Fibroblast of mammary gland (primary cell): Measurements from ENCODE around the gene PCDH15.

Source experiments
- DNase-seq: peaks from one replicate; pipeline ENCODE4 v3.0.0-alpha.2; 2010; ENCODE audit warnings: low read depth
- H3K4me3 ChIP-seq: 2 replicates; pipeline ENCODE4 v1.5.1; 2011; ENCODE audit warnings: low read depth, mild to moderate bottlenecking, low read length, moderate library complexity; ENCODE audit not compliant: control insufficient read depth
- CTCF ChIP-seq: conservative IDR thresholded peaks from 2 replicates; pipeline ENCODE4 v1.5.1; 2011; ENCODE audit warnings: low read depth, low read length, inconsistent platforms; ENCODE audit not compliant: control insufficient read depth, insufficient read depth

The PCDH15 gene

GRCh38 chr10:54060572-54060971, 740.5 kb downstream of the PCDH15 start:
- no peak for TF ChIP-seq CTCF
- no peak for DNase-seq

GRCh38 chr10:54057357-54057756, 743.7 kb downstream of the PCDH15 start:
- no peak for DNase-seq
- TF ChIP-seq CTCF: no peak
- no peak overlapping the region for H3K4me3 ChIP-seq

More at GRCh38 chr10:54060572-54060971, 740.5 kb downstream of the PCDH15 start:
- H3K4me3 ChIP-seq: no peak overlapping the region

- H3K4me3 ChIP-seq: no peak overlapping the region
- no peak for DNase-seq
- no peak for TF ChIP-seq CTCF
Observed at GRCh38 chr10:54026340-54026739, 774.7 kb downstream of the PCDH15 start.

GRCh38 chr10:54011117-54011516, 789.9 kb downstream of the PCDH15 start:
- no peak for TF ChIP-seq CTCF
- DNase-seq: no peak

GRCh38 chr10:54010337-54010933, 790.6 kb downstream of the PCDH15 start:
- no peak overlapping the region for H3K4me3 ChIP-seq

More at GRCh38 chr10:54011117-54011516, 789.9 kb downstream of the PCDH15 start:
- H3K4me3 ChIP-seq: no peak overlapping the region

GRCh38 chr10:54009672-54010071, 791.4 kb downstream of the PCDH15 start:
- DNase-seq: no peak
- H3K4me3 ChIP-seq: no peak overlapping the region
- TF ChIP-seq CTCF: no peak

More at GRCh38 chr10:54010337-54010933, 790.6 kb downstream of the PCDH15 start:
- TF ChIP-seq CTCF: no peak
- no peak for DNase-seq

- DNase-seq: no peak
- no peak for TF ChIP-seq CTCF
- no peak overlapping the region for H3K4me3 ChIP-seq
Observed at GRCh38 chr10:54002077-54002476, 799.0 kb downstream of the PCDH15 start.
